HUES48 (cell line): ENCODE results near the gene GRIK5.

ENCODE experiments used
- H3K27ac ChIP-seq: one replicate; pipeline ENCODE4 v1.7.0; 2013; ENCODE audit warnings: low read depth, low read length, inconsistent platforms
- H3K27me3 ChIP-seq: 2 replicates; pipeline ENCODE4 v1.6.1; 2013; ENCODE audit warnings: mild to moderate bottlenecking, low read length; ENCODE audit not compliant: control insufficient read depth, insufficient read depth
- H3K36me3 ChIP-seq: 2 replicates; pipeline ENCODE4 v1.6.1; 2013; ENCODE audit warnings: low read length; ENCODE audit not compliant: control insufficient read depth, insufficient read depth
- H3K4me1 ChIP-seq: 2 replicates; pipeline ENCODE4 v1.6.1; 2013; ENCODE audit warnings: mild to moderate bottlenecking, low read length; ENCODE audit not compliant: control insufficient read depth, insufficient read depth
- H3K4me3 ChIP-seq: 2 replicates; pipeline ENCODE4 v1.5.1; 2013; ENCODE audit warnings: mild to moderate bottlenecking, low read depth, low read length
- H3K9ac ChIP-seq: 2 replicates; pipeline ENCODE4 v1.6.1; 2013; ENCODE audit warnings: mild to moderate bottlenecking, low read depth, low read length, moderate library complexity
- H3K9me3 ChIP-seq: 2 replicates; pipeline ENCODE4 v1.6.1; 2013; ENCODE audit warnings: low read length; ENCODE audit not compliant: control insufficient read depth, insufficient read depth

Gene GRIK5

DNA sequence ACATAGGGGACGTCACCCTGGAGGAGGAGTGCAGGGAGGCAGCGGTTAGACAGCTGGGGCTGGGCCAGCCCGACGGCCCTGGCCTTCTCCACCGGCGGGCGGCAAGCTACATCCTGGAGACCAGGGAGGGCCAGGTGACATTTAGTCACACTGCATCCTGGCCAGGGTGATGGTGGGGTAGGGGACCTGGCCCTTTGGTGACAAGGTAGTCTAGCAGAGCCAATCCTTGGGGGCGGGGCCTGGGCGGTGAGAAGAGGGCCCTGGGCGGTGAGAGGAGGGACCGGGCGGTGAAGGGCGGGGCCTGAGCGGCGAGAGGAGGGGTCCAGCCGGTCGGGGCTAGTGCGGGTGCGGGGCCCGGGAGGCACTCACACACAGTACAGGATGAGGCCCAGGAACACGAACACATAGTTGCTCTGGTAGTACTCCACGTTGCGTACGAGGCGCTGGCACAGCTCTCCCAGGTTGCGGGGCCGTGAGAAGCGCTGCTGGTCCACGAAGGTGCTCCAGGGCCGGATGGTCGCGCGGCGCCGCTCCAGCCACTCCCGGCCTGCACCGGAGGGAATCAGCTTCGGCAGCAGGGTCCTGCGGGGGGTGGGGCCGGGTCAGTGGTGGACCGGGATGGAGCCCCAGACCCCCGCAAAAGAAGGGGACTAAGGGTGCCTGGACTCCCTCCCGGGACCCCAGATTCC lies 111.5 kb downstream of the GRIK5 start:
- Histone ChIP-seq H3K4me3 (peak overlapping the region; percentile 81), H3K4me1 (peaks cover 5% of the 10 kb centered on the region), H3K27ac (peak overlapping the region; percentile 74), H3K36me3 (peaks cover 15% of the 10 kb centered on the region), H3K27me3 (no peaks in the 10 kb centered on the region), H3K9me3 (no peaks in the 10 kb centered on the region), H3K9ac (peak overlapping the region; percentile 55; the same call in 1 of the 2 replicates)

DNA sequence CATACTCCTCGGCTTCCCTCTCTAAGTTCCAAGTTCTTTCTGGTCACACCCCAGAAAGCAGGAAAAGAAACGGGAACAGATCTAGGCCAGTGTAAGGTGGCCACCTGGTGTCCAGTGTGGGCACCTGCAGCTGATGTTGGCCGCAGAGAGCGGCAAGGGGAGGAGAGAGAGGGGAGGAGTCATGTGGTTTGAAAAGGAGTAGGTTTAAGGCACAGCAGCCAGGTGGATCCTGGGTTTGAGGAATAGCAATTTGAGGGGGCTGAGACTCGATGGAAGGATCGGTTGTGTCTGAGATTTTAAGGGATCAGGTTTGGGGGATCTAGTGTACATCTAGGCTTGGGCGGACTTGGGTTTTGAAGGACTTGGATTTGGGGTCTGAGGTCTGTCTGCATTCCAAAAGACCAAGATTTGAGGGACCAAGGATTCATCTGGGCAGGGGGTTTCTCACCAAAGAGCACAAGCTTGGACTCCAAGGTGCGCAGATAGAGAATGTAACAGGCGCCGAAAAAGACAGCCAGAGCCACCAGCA lies 112.1 kb downstream of the GRIK5 start:
- peaks cover 15% of the 10 kb centered on the region for H3K36me3 ChIP-seq
- H3K9me3 ChIP-seq, result no peaks in the 10 kb centered on the region
- H3K9ac ChIP-seq, result no peak overlapping the region
- H3K4me1 ChIP-seq, result peaks cover 5% of the 10 kb centered on the region
- H3K27ac ChIP-seq, result no peak overlapping the region
- H3K4me3 ChIP-seq, result peak overlapping the region; percentile 81
- H3K27me3 ChIP-seq, result no peaks in the 10 kb centered on the region

DNA sequence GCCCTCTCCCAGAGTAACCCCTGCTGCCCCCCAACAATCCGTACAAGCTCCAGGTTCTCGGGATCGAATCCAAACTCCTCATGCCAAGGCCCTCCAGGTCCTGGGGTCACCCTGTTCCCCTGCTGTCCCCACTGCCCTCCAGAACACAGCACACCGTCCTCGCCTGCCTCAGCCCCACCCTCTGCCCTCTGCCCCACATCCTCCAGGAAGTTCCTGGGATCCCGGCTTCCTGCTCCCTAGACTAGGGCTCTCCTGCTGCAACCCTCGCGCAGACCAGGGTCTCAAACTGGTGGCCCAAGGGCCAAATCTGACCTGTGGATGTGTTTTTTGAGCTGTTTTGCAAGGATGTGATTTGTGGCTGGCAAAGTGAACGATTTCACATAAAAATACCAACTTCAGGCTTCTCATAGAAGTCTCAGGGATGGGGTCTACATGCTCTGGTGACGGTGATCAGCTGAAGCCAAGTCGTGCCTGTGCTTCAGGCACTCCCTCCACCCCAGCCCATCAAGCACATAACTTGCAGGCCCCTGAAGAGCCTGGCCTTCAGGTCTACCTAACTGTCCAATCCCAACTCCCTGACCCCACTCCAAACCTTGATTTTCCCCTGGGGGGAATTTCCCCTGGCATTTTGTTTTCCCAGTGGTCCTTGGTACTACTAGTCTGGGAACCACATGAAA lies 112.7 kb downstream of the GRIK5 start:
- no peaks in the 10 kb centered on the region for H3K9me3 ChIP-seq
- H3K9ac ChIP-seq, result no peak overlapping the region
- no peak overlapping the region for H3K4me3 ChIP-seq
- H3K27ac ChIP-seq, result no peak overlapping the region
- H3K36me3 ChIP-seq, result peaks cover 15% of the 10 kb centered on the region
- H3K27me3 ChIP-seq, result no peaks in the 10 kb centered on the region
- H3K4me1 ChIP-seq, result peaks cover 5% of the 10 kb centered on the region

DNA sequence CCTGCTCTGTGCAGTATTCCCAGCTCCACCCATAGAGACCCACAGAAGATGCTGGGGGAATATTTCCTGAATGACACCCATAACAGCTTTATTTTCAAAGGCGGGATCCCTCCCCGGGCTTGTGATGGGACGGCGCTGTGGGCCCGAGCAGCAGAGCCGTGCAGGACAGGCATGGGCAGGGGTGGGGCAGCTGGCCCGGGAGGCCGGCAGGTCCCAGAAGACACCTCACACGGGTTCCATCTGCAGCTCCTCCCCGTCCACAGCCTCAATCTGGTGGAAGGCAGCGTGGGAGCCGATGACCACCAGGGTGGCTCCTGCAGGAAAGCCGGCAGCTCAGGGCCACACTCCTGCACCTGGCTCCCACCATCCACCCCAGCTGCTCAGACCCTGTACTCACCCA lies 113.4 kb downstream of the GRIK5 start:
- H3K4me1 ChIP-seq, result peaks cover 5% of the 10 kb centered on the region
- H3K36me3 ChIP-seq, result peaks cover 15% of the 10 kb centered on the region
- no peak overlapping the region for H3K9ac ChIP-seq
- H3K4me3 ChIP-seq, result no peak overlapping the region
- H3K9me3 ChIP-seq, result no peaks in the 10 kb centered on the region
- no peak overlapping the region for H3K27ac ChIP-seq
- H3K27me3 ChIP-seq, result no peaks in the 10 kb centered on the region

DNA sequence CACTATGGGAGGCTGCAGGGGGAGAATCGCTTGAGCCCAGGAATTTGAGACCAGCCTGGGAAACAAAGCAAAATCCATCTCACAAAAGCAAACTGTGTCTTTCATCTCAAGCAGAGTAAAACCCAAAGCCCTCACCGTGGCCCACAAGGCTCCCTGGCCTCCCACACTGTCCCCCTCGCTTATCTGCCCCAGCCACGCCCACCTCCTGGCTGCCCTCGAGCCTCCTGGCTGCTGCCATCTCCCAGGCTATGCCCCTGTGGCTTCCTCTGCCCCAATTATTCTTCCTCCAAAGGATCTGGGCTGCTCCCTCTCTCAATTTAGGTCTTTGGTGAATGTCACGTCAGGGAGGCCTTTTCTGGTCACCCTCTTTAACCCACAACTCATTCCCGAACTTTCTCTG lies 114.5 kb downstream of the GRIK5 start:
- no peaks in the 10 kb centered on the region for H3K9me3 ChIP-seq
- H3K9ac ChIP-seq, result no peak overlapping the region
- H3K4me1 ChIP-seq, result peaks cover 5% of the 10 kb centered on the region
- H3K27me3 ChIP-seq, result no peaks in the 10 kb centered on the region
- H3K27ac ChIP-seq, result no peak overlapping the region
- no peak overlapping the region for H3K4me3 ChIP-seq
- peaks cover 15% of the 10 kb centered on the region for H3K36me3 ChIP-seq

DNA sequence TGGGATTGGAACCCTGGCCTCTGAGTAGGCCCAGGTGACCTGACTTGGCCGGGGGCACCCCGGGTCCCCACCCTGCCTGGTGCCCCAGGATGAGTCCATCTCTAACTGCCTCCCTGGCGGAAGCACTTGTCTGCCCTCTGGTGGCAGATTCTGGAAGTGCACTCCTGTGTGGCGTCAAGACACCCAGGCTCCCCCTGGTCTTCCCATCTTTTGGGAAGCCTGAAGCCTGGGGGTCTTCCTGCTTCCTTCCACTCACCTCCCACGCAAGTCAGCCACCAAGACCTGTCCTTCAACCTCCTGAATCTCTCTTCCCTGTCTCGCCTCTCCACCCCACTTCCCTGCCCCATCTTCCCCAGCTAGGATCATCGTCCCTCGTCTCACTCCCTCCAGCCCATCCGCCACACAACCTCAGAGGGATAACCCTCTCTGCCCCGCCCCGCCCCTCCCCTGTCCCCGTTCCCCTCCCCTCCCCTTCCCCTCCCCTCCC lies 118.3 kb downstream of the GRIK5 start:
- no peaks in the 10 kb centered on the region for H3K4me1 ChIP-seq
- no peak overlapping the region for H3K9ac ChIP-seq
- peaks cover 7% of the 10 kb centered on the region for H3K36me3 ChIP-seq
- peaks cover 6% of the 10 kb centered on the region; the same call in 1 of the 2 replicates for H3K27me3 ChIP-seq
- H3K27ac ChIP-seq, result no peak overlapping the region
- peak overlapping the region; percentile 54 for H3K4me3 ChIP-seq
- no peaks in the 10 kb centered on the region for H3K9me3 ChIP-seq
